Measurements from ENCODE around the gene IRGQ. TPM values are rescaled to one million over a fixed set of nuclear protein-coding genes. Genes with fewer than 3 reads are reported as not detected.

IRGQ gene
- total and polyA plus RNA-seq, 7 donors, result 5.5 to 26.9 (median 21.5) TPM

- H3K27ac ChIP-seq, result no peak overlapping the region
- peaks cover 3 to 63% of the 10 kb centered on the region in 2 donors for H3K36me3 ChIP-seq (ENCODE audit: insufficient read depth in 1 of 2, low read depth in 1 of 2)
- H3K4me3 ChIP-seq, result peak overlapping the region; percentile 89
- no peak for ATAC-seq
- intact Hi-C loops (cut with DNase I), result loop anchor here (5.0 to 10.0 kb wide), 2 partner anchors 63 to 66 kb away; partner anchors contain the start of gene ZNF575 (in 2 of the 2)
- H3K9me3 ChIP-seq, result no peaks in the 10 kb centered on the region
- TF ChIP-seq CTCF (IDR thresholded peaks at IDR 0.05), result no peak
- peaks cover 26% of the 10 kb centered on the region for H3K4me1 ChIP-seq
- 49 to 54% (median 51%) methylated on average over 5 of the region's 5 CpGs for WGBS, 3 donors
- no peaks in the 10 kb centered on the region for H3K27me3 ChIP-seq (ENCODE audit: insufficient read depth in 3 of 3, low read length in 2 of 3)
- no peak for DNase-seq
These were observed 1.9 kb upstream of the IRGQ start for GRCh38 chr19:43597876-43598275.

GRCh38 chr19:43596842-43597461, 1.0 kb upstream of the IRGQ start:
- Histone ChIP-seq H3K27ac (peak overlapping the region; percentile 99), H3K36me3 (ENCODE audit: insufficient read depth in 1 of 2, low read depth in 1 of 2) (peaks cover 3 to 63% of the 10 kb centered on the region in 2 donors), H3K4me3 (peak overlapping the region; percentile 89), H3K4me1 (peaks cover 26% of the 10 kb centered on the region), H3K9me3 (no peaks in the 10 kb centered on the region), H3K27me3 (ENCODE audit: insufficient read depth in 3 of 3, low read length in 2 of 3) (no peaks in the 10 kb centered on the region)
- TF ChIP-seq CTCF (IDR thresholded peaks at IDR 0.05), result no peak
- intact Hi-C loops (cut with DNase I), result loop anchor here (5.0 to 10.0 kb wide), 2 partner anchors 62 to 65 kb away; partner anchors contain the start of gene ZNF575 (in 2 of the 2)
- WGBS, 3 donors, result 16 to 26% (median 18%) methylated on average over 7 of the region's 7 CpGs
- DNase-seq (no peak), ATAC-seq (no peak)

- Histone ChIP-seq H3K4me1 (peaks cover 26% of the 10 kb centered on the region), H3K27me3 (ENCODE audit: insufficient read depth in 3 of 3, low read length in 2 of 3) (no peaks in the 10 kb centered on the region), H3K4me3 (peak overlapping the region; percentile 89), H3K9me3 (no peaks in the 10 kb centered on the region), H3K27ac (peak overlapping the region; percentile 99), H3K36me3 (ENCODE audit: insufficient read depth in 1 of 2, low read depth in 1 of 2) (peaks cover 0 to 63% of the 10 kb centered on the region in 2 donors)
- 0 to 1% (median 1%) methylated on average over 18 of the region's 18 CpGs for WGBS, 3 donors
- ATAC-seq (peak; percentile 15 to 39 (median 26)), DNase-seq (no peak)
- intact Hi-C loops (cut with DNase I), result loop anchor here (2.0 to 10.0 kb wide), 3 partner anchors 19 to 63 kb away; partner anchors contain the start of gene ZNF575 (in 2 of the 2)
- TF ChIP-seq CTCF (IDR thresholded peaks at IDR 0.05), result no peak
These were observed 332 bp downstream of the IRGQ start for GRCh38 chr19:43595605-43595998.

GRCh38 chr19:43594710-43595604, 977 bp downstream of the IRGQ start:
- peak overlapping the region; percentile 99 for H3K27ac ChIP-seq
- intact Hi-C loops (cut with DNase I), result loop anchor here (2.0 to 10.0 kb wide), 3 partner anchors 18 to 63 kb away; partner anchors contain the start of gene ZNF575 (in 2 of the 2)
- peak overlapping the region; percentile 89 for H3K4me3 ChIP-seq
- peak; percentile 43 to 72 for DNase-seq
- peaks cover 2 to 63% of the 10 kb centered on the region in 2 donors for H3K36me3 ChIP-seq (ENCODE audit: insufficient read depth in 1 of 2, low read depth in 1 of 2)
- ATAC-seq, result no peak
- H3K9me3 ChIP-seq, result no peaks in the 10 kb centered on the region
- peak; percentile 45 for TF ChIP-seq CTCF (IDR thresholded peaks at IDR 0.05)
- WGBS, 3 donors, result 3 to 5% (median 5%) methylated on average over 64 of the region's 64 CpGs
- H3K4me1 ChIP-seq, result peaks cover 26% of the 10 kb centered on the region
- H3K27me3 ChIP-seq (ENCODE audit: insufficient read depth in 3 of 3, low read length in 2 of 3), result no peaks in the 10 kb centered on the region

All from psoas muscle (tissue), 8 donors.